ENCODE measurements around the gene SRCAP. TPM values are rescaled to one million over a fixed set of nuclear protein-coding genes. Genes with fewer than 3 reads are reported as not detected.
A peak's percentile ranks its signal among the peaks of the same experiment; 100 is the strongest.
"Not testable (repeated sequence)": the region's sequence is repeated elsewhere in the genome, so short reads cannot be mapped to it uniquely, and the experiment has no call there.

Gene SRCAP
- total RNA-seq, 2 experiments from 2014 or later, result 58.7 to 69.5 TPM

DNA sequence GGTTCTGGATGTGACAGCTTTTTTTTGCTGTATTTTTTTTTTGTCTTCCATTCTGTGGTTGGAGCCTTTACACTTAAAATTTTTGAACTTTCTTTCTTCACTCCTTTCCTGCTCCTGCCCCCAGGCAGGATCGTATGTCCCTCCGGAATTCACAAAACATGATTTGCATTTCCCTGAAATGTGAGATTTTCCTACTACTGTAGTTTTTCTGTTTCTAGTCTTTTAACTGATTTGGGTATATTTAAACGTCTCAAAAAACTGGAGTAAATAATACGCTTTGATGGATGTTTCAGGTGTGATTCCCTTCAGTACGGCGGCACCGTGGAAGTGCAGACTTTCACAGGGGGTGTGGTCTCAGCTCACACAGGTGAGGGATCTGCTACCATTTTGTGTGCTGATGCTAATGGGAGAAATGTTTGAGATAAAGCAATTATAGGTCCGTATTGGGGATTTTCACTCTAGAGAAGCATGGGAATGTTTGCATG lies 686 bp downstream of the SRCAP start:
- no peaks in the 10 kb centered on the region for H3K27me3 Mint-ChIP-seq
- peak overlapping the region; percentile 97 for H3K27ac Mint-ChIP-seq

DNA sequence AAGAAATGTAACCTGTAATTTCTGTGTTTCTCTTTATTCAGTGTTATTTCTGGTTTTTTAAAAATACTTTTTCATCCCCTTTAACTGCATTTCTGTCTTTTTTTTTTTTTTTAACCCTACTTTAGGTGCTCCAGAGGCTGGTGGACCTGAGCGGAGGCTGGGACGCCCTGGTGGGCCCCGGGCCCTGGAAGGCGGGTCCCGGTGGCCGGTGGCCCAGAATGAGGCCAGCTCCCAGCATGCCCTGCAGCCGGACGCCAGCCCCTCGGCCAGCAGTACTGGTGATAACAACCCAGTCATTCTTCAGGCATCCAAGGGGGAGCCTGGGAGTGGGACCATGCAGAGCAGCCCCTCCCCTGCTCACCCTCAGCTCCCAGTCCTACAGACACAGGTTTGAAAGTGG lies 1.5 kb downstream of the SRCAP start:
- Mint-ChIP-seq H3K9me3 (ENCODE audit: low read depth) (no peaks in the 10 kb centered on the region), H3K27ac (peak overlapping the region; percentile 42), H3K4me3 (peak overlapping the region; percentile 96), H3K4me1 (peaks cover 24% of the 10 kb centered on the region), H3K27me3 (no peaks in the 10 kb centered on the region), H3K36me3 (ENCODE audit: low read depth) (peaks cover 44% of the 10 kb centered on the region)
- ATAC-seq (no peak), DNase-seq (no peak)
- ChIA-PET CTCF (no interaction called here), POLR2A (interaction anchor here (0.6 kb wide), 1 partner anchor 323 kb away, joined by 4 read pairs; no protein-coding TSS in a partner anchor)
- intact Hi-C loops (cut with DNase I, micrococcal nuclease), result no loop called here

More for the DNA sequence above, 686 bp downstream of the SRCAP start:
- no peaks in the 10 kb centered on the region for H3K9me3 Mint-ChIP-seq (ENCODE audit: low read depth)
- CTCF ChIA-PET, result no interaction called here
- H3K4me1 Mint-ChIP-seq, result peaks cover 27% of the 10 kb centered on the region
- ATAC-seq, result no peak
- H3K36me3 Mint-ChIP-seq (ENCODE audit: low read depth), result peaks cover 39% of the 10 kb centered on the region
- peak overlapping the region; percentile 96 for H3K4me3 Mint-ChIP-seq
- intact Hi-C loops (cut with DNase I, micrococcal nuclease), result loop anchor here (1.0 to 5.0 kb wide), 6 partner anchors 16 to 607 kb away; partner anchors contain the start of genes PHKG2 (in 1 of the 2), TBC1D10B (in 1 of the 2), TBX6 (in 1 of the 2) and ZNF764 (in 1 of the 2)
- POLR2A ChIA-PET, result interaction anchor here (0.8 to 1.2 kb wide), 2 partner anchors 24 to 66 kb away, joined by 3 to 5 read pairs; no protein-coding TSS in a partner anchor
- DNase-seq, result no peak

GRCh38 chr16:30700971-30701370 lies 2.0 kb downstream of the SRCAP start:
- no peaks in the 10 kb centered on the region for H3K9me3 Mint-ChIP-seq (ENCODE audit: low read depth)
- no peaks in the 10 kb centered on the region for H3K27me3 Mint-ChIP-seq
- intact Hi-C loops (cut with DNase I, micrococcal nuclease), result no loop called here
- ATAC-seq (no peak), DNase-seq (no peak)
- peak overlapping the region; percentile 42 for H3K27ac Mint-ChIP-seq
- peak overlapping the region; percentile 36 for H3K4me3 Mint-ChIP-seq
- H3K36me3 Mint-ChIP-seq (ENCODE audit: low read depth), result peaks cover 46% of the 10 kb centered on the region
- ChIA-PET POLR2A (no interaction called here), CTCF (interaction anchor here (0.6 kb wide), 1 partner anchor 102 kb away, joined by 4 read pairs; no protein-coding TSS in a partner anchor)
- peaks cover 24% of the 10 kb centered on the region for H3K4me1 Mint-ChIP-seq

DNA sequence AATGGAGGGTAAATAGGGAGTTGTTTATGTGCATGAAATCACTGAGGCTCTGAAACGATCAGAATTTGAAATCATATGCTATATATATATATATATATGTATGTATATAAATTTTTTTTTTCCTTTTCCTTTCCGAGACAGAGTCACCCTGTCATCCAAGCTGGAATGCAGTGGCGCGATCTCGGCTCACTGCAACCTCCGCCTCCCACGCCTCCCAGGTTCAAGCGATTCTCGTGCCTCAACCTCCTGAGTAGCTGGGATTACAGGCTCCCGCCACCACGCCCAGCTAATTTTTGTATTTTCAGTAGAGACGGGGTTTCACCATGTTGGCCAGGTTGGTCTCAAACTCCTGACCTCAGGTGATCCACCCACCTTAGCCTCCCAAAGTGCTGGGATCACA lies 4.1 kb downstream of the SRCAP start:
- H3K4me1 Mint-ChIP-seq, result peaks cover 16% of the 10 kb centered on the region
- H3K4me3 Mint-ChIP-seq; intact Hi-C loops (cut with DNase I, micrococcal nuclease); H3K27ac Mint-ChIP-seq; H3K9me3 Mint-ChIP-seq (ENCODE audit: low read depth); DNase-seq; H3K27me3 Mint-ChIP-seq; ATAC-seq: not testable (repeated sequence)
- ChIA-PET POLR2A (interaction anchor here (0.6 to 1.3 kb wide), 2 partner anchors 9 to 15 kb away, joined by 3 to 4 read pairs; no protein-coding TSS in a partner anchor), CTCF (interaction anchor here (1.1 kb wide), 1 partner anchor 9 kb away, joined by 3 read pairs; no protein-coding TSS in a partner anchor)
- H3K36me3 Mint-ChIP-seq (ENCODE audit: low read depth), result peaks cover 64% of the 10 kb centered on the region

DNA sequence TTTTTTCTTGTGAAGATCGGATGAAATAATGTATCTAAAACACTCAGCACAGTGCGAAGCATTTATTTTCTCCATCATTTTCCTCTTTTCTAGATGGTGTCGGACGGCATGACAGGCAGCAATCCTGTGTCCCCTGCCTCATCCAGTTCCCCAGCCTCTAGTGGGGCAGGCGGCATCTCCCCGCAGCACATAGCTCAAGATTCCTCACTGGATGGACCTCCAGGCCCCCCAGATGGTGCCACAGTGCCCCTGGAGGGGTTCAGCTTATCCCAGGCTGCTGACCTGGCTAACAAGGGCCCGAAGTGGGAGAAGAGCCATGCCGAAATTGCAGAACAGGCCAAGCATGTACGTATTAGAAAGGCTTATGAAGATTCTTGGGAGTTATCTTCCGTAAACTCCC lies 5.0 kb downstream of the SRCAP start:
- no peaks in the 10 kb centered on the region for H3K27me3 Mint-ChIP-seq
- H3K36me3 Mint-ChIP-seq (ENCODE audit: low read depth), result peaks cover 69% of the 10 kb centered on the region
- no peak for DNase-seq
- intact Hi-C loops (cut with DNase I, micrococcal nuclease), result no loop called here
- H3K9me3 Mint-ChIP-seq (ENCODE audit: low read depth), result no peaks in the 10 kb centered on the region
- H3K4me3 Mint-ChIP-seq, result no peak overlapping the region
- ChIA-PET CTCF (no interaction called here), POLR2A (interaction anchor here (1.3 kb wide), 1 partner anchor 8 kb away, joined by 4 read pairs; no protein-coding TSS in a partner anchor)
- H3K4me1 Mint-ChIP-seq, result peaks cover 16% of the 10 kb centered on the region
- H3K27ac Mint-ChIP-seq, result no peak overlapping the region
- ATAC-seq, result no peak

DNA sequence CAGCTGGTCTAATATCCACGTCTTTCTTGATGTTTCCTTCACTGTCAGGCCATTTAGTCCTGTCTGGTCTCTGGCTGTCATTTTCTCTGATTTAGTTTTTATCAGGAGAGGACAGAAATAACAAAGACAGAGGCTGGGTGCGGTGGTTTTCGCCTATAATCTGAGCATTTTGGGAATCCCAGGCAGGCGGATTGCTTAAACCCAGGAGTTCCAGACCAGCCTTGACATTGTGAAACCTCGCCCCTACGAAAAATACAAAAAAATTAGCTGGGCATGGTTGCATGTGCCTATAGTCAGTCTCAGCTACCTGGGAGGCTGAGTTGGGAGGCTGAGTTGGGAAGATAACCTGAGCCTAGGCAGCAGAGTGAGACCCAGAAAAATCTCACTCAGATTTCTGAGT lies 7.1 kb downstream of the SRCAP start:
- ChIA-PET POLR2A (no interaction called here), CTCF (interaction anchor here (0.6 to 1.2 kb wide), 3 partner anchors 11 to 595 kb away, joined by 3 read pairs; partner anchors contain the start of gene PHKG2)
- Mint-ChIP-seq H3K27ac (no peak overlapping the region), H3K4me1 (peaks cover 2% of the 10 kb centered on the region), H3K4me3 (no peak overlapping the region), H3K9me3 (ENCODE audit: low read depth) (no peaks in the 10 kb centered on the region), H3K27me3 (no peaks in the 10 kb centered on the region), H3K36me3 (ENCODE audit: low read depth) (peaks cover 72% of the 10 kb centered on the region)
- intact Hi-C loops (cut with DNase I, micrococcal nuclease), result no loop called here
- no peak for ATAC-seq
- DNase-seq, result no peak

GRCh38 chr16:30710971-30711370 lies 12.0 kb downstream of the SRCAP start:
- intact Hi-C loops (cut with DNase I, micrococcal nuclease), result no loop called here

GRCh38 chr16:30711712-30712111 lies 12.7 kb downstream of the SRCAP start:
- CTCF ChIA-PET, result interaction anchor here (0.6 to 0.9 kb wide), 2 partner anchors 18 to 33 kb away, joined by 3 read pairs; no protein-coding TSS in a partner anchor
- no peaks in the 10 kb centered on the region for H3K27me3 Mint-ChIP-seq

More at GRCh38 chr16:30710971-30711370, 12.0 kb downstream of the SRCAP start:
- POLR2A ChIA-PET, result interaction anchor here (0.8 to 1.1 kb wide), 3 partner anchors 14 to 50 kb away, joined by 3 read pairs; no protein-coding TSS in a partner anchor
- Mint-ChIP-seq H3K27ac (peak overlapping the region; percentile 3), H3K4me1 (peaks cover 20% of the 10 kb centered on the region), H3K4me3 (no peak overlapping the region), H3K36me3 (ENCODE audit: low read depth) (peaks cover 83% of the 10 kb centered on the region), H3K27me3 (no peaks in the 10 kb centered on the region), H3K9me3 (ENCODE audit: low read depth) (no peaks in the 10 kb centered on the region)
- no peak for ATAC-seq
- CTCF ChIA-PET, result interaction anchor here (0.6 to 0.9 kb wide), 2 partner anchors 17 to 32 kb away, joined by 3 read pairs; no protein-coding TSS in a partner anchor
- no peak for DNase-seq

GRCh38 chr16:30715750-30716445 lies 16.9 kb downstream of the SRCAP start:
- Mint-ChIP-seq H3K9me3 (ENCODE audit: low read depth) (no peaks in the 10 kb centered on the region), H3K27me3 (no peaks in the 10 kb centered on the region), H3K27ac (peak overlapping the region; percentile 96), H3K4me3 (peak overlapping the region; percentile 10), H3K36me3 (ENCODE audit: low read depth) (peaks cover 71% of the 10 kb centered on the region), H3K4me1 (peaks cover 30% of the 10 kb centered on the region)
- CTCF ChIA-PET, result interaction anchor here (0.6 to 0.8 kb wide), 3 partner anchors 9 to 34 kb away, joined by 3 read pairs; no protein-coding TSS in a partner anchor
- ATAC-seq, result peak; percentile 100
- peak; percentile 62 for DNase-seq
- intact Hi-C loops (cut with DNase I, micrococcal nuclease), result loop anchor here (1.0 kb wide), 1 partner anchor 17 kb away; the partner anchor contains the start of gene SRCAP (in 2 of the 2)
- POLR2A ChIA-PET, result interaction anchor here (0.5 kb wide), 1 partner anchor 21 kb away, joined by 3 read pairs; no protein-coding TSS in a partner anchor

More at GRCh38 chr16:30711712-30712111, 12.7 kb downstream of the SRCAP start:
- DNase-seq, result no peak
- Mint-ChIP-seq H3K9me3 (ENCODE audit: low read depth) (no peaks in the 10 kb centered on the region), H3K27ac (peak overlapping the region; percentile 1), H3K4me3 (no peak overlapping the region), H3K4me1 (peaks cover 28% of the 10 kb centered on the region), H3K36me3 (ENCODE audit: low read depth) (peaks cover 85% of the 10 kb centered on the region)
- POLR2A ChIA-PET, result interaction anchor here (0.8 to 1.3 kb wide), 4 partner anchors 8 to 47 kb away, joined by 3 to 4 read pairs (median 3); no protein-coding TSS in a partner anchor
- intact Hi-C loops (cut with DNase I, micrococcal nuclease), result no loop called here
- ATAC-seq, result no peak

DNA sequence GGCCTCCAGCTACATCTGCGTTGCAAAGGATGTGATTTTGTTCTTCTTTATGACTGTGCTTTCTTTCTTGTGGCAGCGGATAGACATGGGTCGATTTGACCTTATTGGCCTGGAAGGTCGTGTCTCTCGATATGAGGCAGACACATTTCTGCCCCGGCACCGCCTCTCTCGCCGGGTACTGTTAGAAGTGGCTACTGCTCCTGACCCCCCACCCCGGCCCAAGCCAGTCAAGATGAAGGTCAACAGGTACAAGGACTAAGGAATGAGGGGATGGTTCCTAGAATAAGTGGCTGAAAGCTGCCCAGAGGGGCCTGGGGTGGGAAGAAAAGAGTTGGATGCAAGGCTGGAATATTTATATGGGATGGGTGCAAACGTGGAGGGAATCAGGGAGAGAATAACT lies 21.1 kb downstream of the SRCAP start:
- no peak overlapping the region for H3K4me3 Mint-ChIP-seq
- DNase-seq, result no peak
- peaks cover 18% of the 10 kb centered on the region for H3K4me1 Mint-ChIP-seq
- H3K27ac Mint-ChIP-seq, result no peak overlapping the region
- no peaks in the 10 kb centered on the region for H3K27me3 Mint-ChIP-seq
- H3K36me3 Mint-ChIP-seq (ENCODE audit: low read depth), result peaks cover 76% of the 10 kb centered on the region
- no peaks in the 10 kb centered on the region for H3K9me3 Mint-ChIP-seq (ENCODE audit: low read depth)
- intact Hi-C loops (cut with DNase I, micrococcal nuclease), result no loop called here
- ChIA-PET POLR2A (no interaction called here), CTCF (interaction anchor here (1.1 kb wide), 1 partner anchor 30 kb away, joined by 4 read pairs; no protein-coding TSS in a partner anchor)
- no peak for ATAC-seq

DNA sequence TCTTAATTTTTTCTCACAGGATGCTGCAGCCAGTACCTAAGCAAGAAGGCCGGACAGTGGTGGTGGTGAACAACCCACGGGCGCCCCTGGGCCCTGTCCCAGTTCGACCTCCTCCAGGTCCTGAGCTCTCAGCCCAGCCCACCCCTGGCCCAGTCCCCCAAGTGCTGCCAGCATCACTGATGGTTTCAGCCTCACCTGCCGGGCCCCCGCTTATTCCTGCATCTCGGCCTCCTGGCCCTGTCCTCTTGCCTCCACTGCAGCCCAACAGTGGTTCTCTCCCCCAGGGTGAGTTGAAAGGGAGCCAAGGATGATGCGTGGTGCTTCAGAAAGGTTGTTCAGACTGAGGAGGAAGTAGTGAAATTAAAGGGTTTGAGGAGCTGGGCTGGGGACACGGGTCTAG lies 21.7 kb downstream of the SRCAP start:
- no peak for ATAC-seq
- DNase-seq, result no peak
- CTCF ChIA-PET, result interaction anchor here (1.1 kb wide), 1 partner anchor 30 kb away, joined by 4 read pairs; no protein-coding TSS in a partner anchor
- POLR2A ChIA-PET, result no interaction called here
- Mint-ChIP-seq H3K4me3 (no peak overlapping the region), H3K27ac (peak overlapping the region; percentile 59), H3K4me1 (peaks cover 13% of the 10 kb centered on the region), H3K9me3 (ENCODE audit: low read depth) (no peaks in the 10 kb centered on the region), H3K27me3 (no peaks in the 10 kb centered on the region), H3K36me3 (ENCODE audit: low read depth) (peaks cover 77% of the 10 kb centered on the region)
- intact Hi-C loops (cut with DNase I, micrococcal nuclease), result no loop called here

Data from activated CD4-positive, alpha-beta T cell treated with anti-CD3 and anti-CD28 coated beads for 36 hours (primary cell).